Lung (tissue), 13 donors: ENCODE data around the gene SLC7A6. TPM values are rescaled to one million over a fixed set of nuclear protein-coding genes. Genes with fewer than 3 reads are reported as not detected.

Experiments
- ATAC-seq: fragments of 200-7000 bp; cut with Tn5 transposase; one replicate; pipeline ENCODE4 v1.9.1; 2020; ENCODE audit warnings: moderate number of reproducible peaks; ENCODE audit not compliant: insufficient read depth, low FRiP score
- DNase-seq, 3 donors: peaks; one replicate each; pipeline ENCODE4 v3.0.0-alpha.2; 2013 to 2017
- H3K27ac ChIP-seq, 2 donors: one replicate each; pipeline ENCODE4 v1.5.1; 2013; ENCODE audit warnings: mild to moderate bottlenecking in 2 of 2, moderate library complexity in 2 of 2, control low read depth in 1 of 2, inconsistent platforms in 1 of 2, low read depth in 1 of 2, low read length in 1 of 2
- H3K27me3 ChIP-seq, 3 donors: one replicate each; pipeline ENCODE4 v1.5.1; 2013; ENCODE audit warnings: low read length in 2 of 3; ENCODE audit not compliant: control insufficient read depth in 3 of 3, insufficient read depth in 3 of 3
- H3K36me3 ChIP-seq, 4 donors: one replicate each; pipeline ENCODE4 v1.5.1; 2013; ENCODE audit warnings: low read length in 4 of 4, mild to moderate bottlenecking in 1 of 4, moderate library complexity in 1 of 4; ENCODE audit not compliant: control insufficient read depth in 4 of 4, insufficient read depth in 4 of 4
- H3K4me1 ChIP-seq, 5 donors: one replicate each; pipeline ENCODE4 v1.5.1; 2013; ENCODE audit warnings: low read length in 5 of 5, mild to moderate bottlenecking in 2 of 5, moderate library complexity in 1 of 5; ENCODE audit not compliant: control insufficient read depth in 5 of 5, insufficient read depth in 5 of 5
- H3K4me3 ChIP-seq: one replicate; pipeline ENCODE4 v1.5.1; 2013; ENCODE audit warnings: mild to moderate bottlenecking, control low read depth, moderate library complexity
- H3K9ac ChIP-seq, 2 donors: one replicate each; pipeline ENCODE4 v1.5.1; 2013; ENCODE audit warnings: low read length in 2 of 2, control low read depth in 1 of 2; ENCODE audit not compliant: insufficient read depth in 1 of 2
- H3K9me3 ChIP-seq, 4 donors: one replicate each; pipeline ENCODE4 v1.5.1; 2013; ENCODE audit warnings: low read length in 3 of 4, mild to moderate bottlenecking in 1 of 4, moderate library complexity in 1 of 4; ENCODE audit not compliant: control insufficient read depth in 4 of 4, insufficient read depth in 3 of 4
- CTCF ChIP-seq: IDR thresholded peaks from 2 replicates; pipeline ENCODE4 v1.5.1; 2012; ENCODE audit warnings: mild to moderate bottlenecking; ENCODE audit errors: control extremely low read depth, extremely low read depth
- WGBS, 2 donors: extraction: QIAGEN DNeasy Blood & Tissue Kit; methylation state at CpG; one replicate each; pipeline ENCODE4 v1.1.7; 2013; 5-methylcytosine and 5-hydroxymethylcytosine counted together
- polyA plus RNA-seq, 2 donors: library from polyadenylated mRNA; stranded (reverse); fragments of 200-250 nt; gene quantifications; one replicate each; pipeline ENCODE4 v1.2.1, GENCODE V29; 2013
- small RNA-seq: library from RNA; depleted of rRNA; stranded (forward); fragments of <200 nt; gene quantifications from one replicate; pipeline ENCODE3, GENCODE V24; 2014; ENCODE audit warnings: low replicate concordance
- total RNA-seq, 2 donors: library from RNA; depleted of rRNA in 1 of 2; stranded (reverse); fragments of >200 nt in 1 of 2; gene quantifications; one replicate each; pipeline ENCODE4 v1.2.1, GENCODE V29; 2014 to 2021
- donor health status: control.
- donor health status: control.
- donor health status: Bipolar disorder and iron deficiency.
- donor health status: healthy.
- donor health status: DM: yes; HTN: yes; CAD: no.

The SLC7A6 gene
- total and polyA plus RNA-seq, 4 donors = 8.9 to 36.2 (median 20.0) TPM

DNA sequence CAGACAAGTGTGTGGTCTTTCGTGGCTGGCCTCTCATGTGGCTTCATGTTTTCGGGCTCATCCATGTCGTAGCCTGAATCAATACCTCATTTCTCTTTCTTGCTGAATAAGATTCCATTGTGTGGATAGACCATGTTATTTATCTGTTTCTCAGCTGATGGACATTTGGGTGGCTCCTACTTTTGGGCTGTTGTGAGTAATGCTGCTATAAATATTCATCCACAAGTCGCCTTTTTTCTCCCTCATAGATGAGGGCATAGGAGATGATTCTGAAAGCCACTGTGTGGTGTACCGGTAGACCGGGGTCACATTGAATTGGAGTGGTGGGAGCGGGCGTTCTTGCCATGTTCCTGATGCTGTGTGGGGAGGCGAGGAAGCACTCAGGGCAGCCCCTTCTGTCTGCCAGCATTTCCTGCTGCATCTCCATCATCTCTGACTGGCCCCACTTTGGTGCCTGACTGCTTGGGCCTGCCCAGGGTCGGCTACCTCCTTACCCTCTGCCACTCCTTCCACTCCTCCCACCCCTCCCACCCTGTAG, 86.6 kb downstream of the SLC7A6 start:
- no peak for DNase-seq
- WGBS, 2 donors = 94 to 96% methylated on average over 10 of the region's 10 CpGs
- TF ChIP-seq CTCF = no peak

More for the DNA sequence above, 86.6 kb downstream of the SLC7A6 start:
- ATAC-seq = no peak
- Histone ChIP-seq H3K4me3 (no peak overlapping the region), H3K27ac (no peak overlapping the region), H3K27me3 (no peaks in the 10 kb centered on the region), H3K9me3 (no peaks in the 10 kb centered on the region), H3K36me3 (peaks cover 4 to 73% (median 39%) of the 10 kb centered on the region in 4 donors), H3K4me1 (peaks cover 0 to 4% (median 0%) of the 10 kb centered on the region in 5 donors), H3K9ac (no peak overlapping the region)

Small RNA genes within 50 kb of the gene (small RNA-seq; reads per million reads assigned to genes)
- gene RNU4-30P = not detected
- not detected for gene RNU6-1262P

Other genes starting within 250 kb of the SLC7A6 start
- gene DPEP2NB, start 248.6 kb upstream of the SLC7A6 start, total RNA-seq = not detected
- gene DPEP2NB, start 248.6 kb upstream of the SLC7A6 start, polyA plus RNA-seq = not detected
- gene DDX28, start 241.3 kb upstream of the SLC7A6 start, total RNA-seq = 10 to 100 TPM in 1 of 2 donors, 1 to 10 TPM in 1; 6.6 to 12.5 TPM
- 10 to 100 TPM in 1 of 2 donors, 1 to 10 TPM in 1; 9.4 to 14.5 TPM for gene DDX28, start 241.3 kb upstream of the SLC7A6 start, polyA plus RNA-seq
- 10 to 100 TPM; 14.2 to 17.1 TPM for gene DUS2, start 241.2 kb upstream of the SLC7A6 start, total RNA-seq
- 10 to 100 TPM in 1 of 2 donors, 1 to 10 TPM in 1; 8.1 to 13.2 TPM for gene DUS2, start 241.2 kb upstream of the SLC7A6 start, polyA plus RNA-seq
- gene NFATC3, start 179.2 kb upstream of the SLC7A6 start, total RNA-seq = 10 to 100 TPM; 56.0 to 69.6 TPM
- gene NFATC3, start 179.2 kb upstream of the SLC7A6 start, polyA plus RNA-seq = 10 to 100 TPM; 13.5 to 15.5 TPM
- gene ESRP2, start 28.4 kb upstream of the SLC7A6 start, total RNA-seq = 10 to 100 TPM; 43.8 to 65.5 TPM
- 10 to 100 TPM; 22.5 to 34.8 TPM for gene ESRP2, start 28.4 kb upstream of the SLC7A6 start, polyA plus RNA-seq
- gene PLA2G15, start 19.2 kb upstream of the SLC7A6 start, total RNA-seq = 10 to 100 TPM; 15.6 to 42.4 TPM
- 10 to 100 TPM; 11.0 to 23.7 TPM for gene PLA2G15, start 19.2 kb upstream of the SLC7A6 start, polyA plus RNA-seq
- gene SLC7A6OS, start 46.4 kb downstream of the SLC7A6 start, total RNA-seq = 10 to 100 TPM; 17.3 to 18.9 TPM
- 1 to 10 TPM; 6.3 to 6.6 TPM for gene SLC7A6OS, start 46.4 kb downstream of the SLC7A6 start, polyA plus RNA-seq
- gene PRMT7, start 46.5 kb downstream of the SLC7A6 start, total RNA-seq = 10 to 100 TPM; 38.6 to 55.5 TPM
- 10 to 100 TPM; 20.3 to 38.3 TPM for gene PRMT7, start 46.5 kb downstream of the SLC7A6 start, polyA plus RNA-seq
- gene SMPD3, start 184.0 kb downstream of the SLC7A6 start, total RNA-seq = 10 to 100 TPM in 1 of 2 donors, 1 to 10 TPM in 1; 6.6 to 13.9 TPM
- 1 to 10 TPM; 1.7 to 3.5 TPM for gene SMPD3, start 184.0 kb downstream of the SLC7A6 start, polyA plus RNA-seq